ENCODE results near the gene CASZ1. TPM values are rescaled to one million over a fixed set of nuclear protein-coding genes. Genes with fewer than 3 reads are reported as not detected.
A peak's percentile ranks its signal among the peaks of the same experiment; 100 is the strongest.

The CASZ1 gene
- total and polyA plus RNA-seq, 2 donors from 2014 or later: 10.1 to 33.0 TPM

DNA sequence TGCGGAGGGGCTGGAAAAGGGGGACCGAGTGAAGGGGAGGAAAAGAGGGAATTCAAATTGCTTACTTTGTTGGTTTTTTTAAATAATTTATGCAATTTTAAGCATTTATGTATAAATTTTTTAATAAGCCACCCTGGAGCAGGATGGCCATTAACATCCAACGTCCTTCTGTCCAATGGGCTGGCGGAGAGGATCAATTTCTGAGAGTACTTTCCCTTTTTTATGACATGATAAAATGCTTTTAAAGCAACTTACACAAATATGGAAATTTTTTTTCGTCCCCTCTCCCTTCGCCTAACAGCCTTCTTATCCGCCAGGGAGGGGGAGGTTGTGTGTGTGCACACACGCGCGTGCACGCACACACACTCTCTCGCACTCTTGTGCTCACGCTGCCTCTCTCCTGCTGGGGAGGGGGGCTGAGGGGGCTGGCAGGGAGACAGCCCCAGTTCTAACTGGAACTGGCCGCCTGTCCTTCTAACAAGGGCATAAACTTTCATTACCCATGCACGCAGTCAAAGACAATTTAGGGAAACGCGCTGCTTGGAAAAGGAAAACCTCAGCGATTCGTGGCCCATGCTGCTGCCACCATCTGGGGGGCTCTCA is 123.2 kb downstream of the CASZ1 start:
- intact Hi-C loops (cut with DNase I): no loop called here
- Histone ChIP-seq H3K9me3 (ENCODE audit: control insufficient read depth in 2 of 3, insufficient read depth in 1 of 3, low read length in 3 of 3) (no peaks in the 10 kb centered on the region), H3K27me3 (ENCODE audit: control insufficient read depth, insufficient read depth, low read length) (no peaks in the 10 kb centered on the region), H3K36me3 (ENCODE audit: control insufficient read depth in 2 of 3, insufficient read depth in 3 of 3, low read length in 3 of 3) (no peaks in the 10 kb centered on the region), H3K27ac (ENCODE audit: low read depth in 2 of 2, low read length in 2 of 2) (peak overlapping the region; percentile 89 to 96), H3K4me3 (ENCODE audit: low read length in 3 of 3) (no peak overlapping the region), H3K4me1 (ENCODE audit: control insufficient read depth in 2 of 3, insufficient read depth in 2 of 3, low read depth in 1 of 3, low read length in 3 of 3) (peaks cover 0 to 72% (median 62%) of the 10 kb centered on the region in 3 donors), H3K9ac (ENCODE audit: low read length in 3 of 3) (peak overlapping the region in 1 of 3 donors; percentile 69)
- TF ChIP-seq, protein P1, sequence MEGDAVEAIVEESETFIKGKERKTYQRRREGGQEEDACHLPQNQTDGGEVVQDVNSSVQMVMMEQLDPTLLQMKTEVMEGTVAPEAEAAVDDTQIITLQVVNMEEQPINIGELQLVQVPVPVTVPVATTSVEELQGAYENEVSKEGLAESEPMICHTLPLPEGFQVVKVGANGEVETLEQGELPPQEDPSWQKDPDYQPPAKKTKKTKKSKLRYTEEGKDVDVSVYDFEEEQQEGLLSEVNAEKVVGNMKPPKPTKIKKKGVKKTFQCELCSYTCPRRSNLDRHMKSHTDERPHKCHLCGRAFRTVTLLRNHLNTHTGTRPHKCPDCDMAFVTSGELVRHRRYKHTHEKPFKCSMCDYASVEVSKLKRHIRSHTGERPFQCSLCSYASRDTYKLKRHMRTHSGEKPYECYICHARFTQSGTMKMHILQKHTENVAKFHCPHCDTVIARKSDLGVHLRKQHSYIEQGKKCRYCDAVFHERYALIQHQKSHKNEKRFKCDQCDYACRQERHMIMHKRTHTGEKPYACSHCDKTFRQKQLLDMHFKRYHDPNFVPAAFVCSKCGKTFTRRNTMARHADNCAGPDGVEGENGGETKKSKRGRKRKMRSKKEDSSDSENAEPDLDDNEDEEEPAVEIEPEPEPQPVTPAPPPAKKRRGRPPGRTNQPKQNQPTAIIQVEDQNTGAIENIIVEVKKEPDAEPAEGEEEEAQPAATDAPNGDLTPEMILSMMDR (IDR thresholded peaks at IDR 0.05; ENCODE audit: borderline replicate concordance, extremely low read depth, insufficient read depth): no peak
- FAIRE-seq: no peak
- peak in 2 of 5 donors; percentile 62 to 78 for DNase-seq

DNA sequence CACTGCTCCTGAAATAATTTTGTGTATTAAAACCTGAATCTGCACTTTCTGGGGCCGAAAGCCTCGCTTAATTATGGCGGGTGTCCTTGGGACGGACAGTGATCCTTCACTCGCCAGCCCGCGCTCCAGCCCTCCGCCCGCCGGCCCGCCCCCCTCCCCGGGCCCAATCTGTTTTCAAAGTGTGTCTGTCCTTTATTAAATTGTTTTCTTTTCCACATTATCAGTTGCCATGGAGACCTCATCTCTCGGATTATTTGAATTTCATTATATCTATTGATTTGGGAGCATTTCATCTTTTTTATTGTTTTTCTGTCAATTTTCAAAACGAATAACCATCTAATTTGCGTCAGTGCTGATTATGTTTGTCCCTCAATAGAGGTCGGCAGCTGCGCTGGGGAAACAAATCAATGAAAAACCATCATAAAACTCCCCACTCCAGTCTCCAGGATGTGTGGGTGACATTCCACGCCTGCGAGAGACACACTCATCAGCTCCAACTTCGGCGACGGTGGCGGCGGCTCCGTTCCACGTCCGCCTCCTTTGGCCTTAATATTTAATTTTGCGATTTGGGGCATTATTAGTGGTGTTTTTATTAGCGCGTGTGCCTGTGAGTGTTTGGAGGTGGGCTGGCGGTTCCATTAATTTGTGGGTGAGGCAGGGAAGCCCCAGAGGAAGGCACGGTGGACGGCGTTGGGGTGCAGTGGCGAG is 123.9 kb downstream of the CASZ1 start:
- FAIRE-seq (no peak), DNase-seq (no peak)
- Histone ChIP-seq H3K27ac (ENCODE audit: low read depth in 2 of 2, low read length in 2 of 2) (peak overlapping the region; percentile 49 to 89), H3K9ac (ENCODE audit: low read length in 3 of 3) (peak overlapping the region in 1 of 3 donors; percentile 47), H3K4me3 (ENCODE audit: low read length in 3 of 3) (no peak overlapping the region), H3K9me3 (ENCODE audit: control insufficient read depth in 2 of 3, insufficient read depth in 1 of 3, low read length in 3 of 3) (no peaks in the 10 kb centered on the region), H3K4me1 (ENCODE audit: control insufficient read depth in 2 of 3, insufficient read depth in 2 of 3, low read depth in 1 of 3, low read length in 3 of 3) (peaks cover 0 to 66% (median 58%) of the 10 kb centered on the region in 3 donors), H3K36me3 (ENCODE audit: control insufficient read depth in 2 of 3, insufficient read depth in 3 of 3, low read length in 3 of 3) (no peaks in the 10 kb centered on the region), H3K27me3 (ENCODE audit: control insufficient read depth, insufficient read depth, low read length) (no peaks in the 10 kb centered on the region)
- intact Hi-C loops (cut with DNase I): no loop called here
- TF ChIP-seq, protein P1 (IDR thresholded peaks at IDR 0.05; ENCODE audit: borderline replicate concordance, extremely low read depth, insufficient read depth): no peak

- TF ChIP-seq, protein P1 (IDR thresholded peaks at IDR 0.05; ENCODE audit: borderline replicate concordance, extremely low read depth, insufficient read depth): no peak
- peak overlapping the region; percentile 87 to 91 for H3K27ac ChIP-seq (ENCODE audit: low read depth in 2 of 2, low read length in 2 of 2)
- no peak for FAIRE-seq
- no peak overlapping the region for H3K4me3 ChIP-seq (ENCODE audit: low read length in 3 of 3)
- H3K27me3 ChIP-seq (ENCODE audit: control insufficient read depth, insufficient read depth, low read length): no peaks in the 10 kb centered on the region
- H3K9me3 ChIP-seq (ENCODE audit: control insufficient read depth in 2 of 3, insufficient read depth in 1 of 3, low read length in 3 of 3): no peaks in the 10 kb centered on the region
- peak overlapping the region in 2 of 3 donors; percentile 40 to 60 for H3K9ac ChIP-seq (ENCODE audit: low read length in 3 of 3)
- H3K36me3 ChIP-seq (ENCODE audit: control insufficient read depth in 2 of 3, insufficient read depth in 3 of 3, low read length in 3 of 3): no peaks in the 10 kb centered on the region
- peaks cover 0 to 64% (median 54%) of the 10 kb centered on the region in 3 donors for H3K4me1 ChIP-seq (ENCODE audit: control insufficient read depth in 2 of 3, insufficient read depth in 2 of 3, low read depth in 1 of 3, low read length in 3 of 3)
- peak in 3 of 5 donors; percentile 73 to 80 (median 75) for DNase-seq
- intact Hi-C loops (cut with DNase I): no loop called here
Observed at GRCh38 chr1:10671622-10672342, 124.7 kb downstream of the CASZ1 start.
